HepG2 (cell line): Measurements from ENCODE around the gene DEFB124. TPM values are rescaled to one million over a fixed set of nuclear protein-coding genes. Genes with fewer than 3 reads are reported as not detected.

Experiments
- ATAC-seq: fragments of 200-7000 bp; cut with Tn5 transposase; 3 replicates; pipeline ENCODE4 v1.9.1; 2020; ENCODE audit warnings: mild to moderate bottlenecking, moderate library complexity
- BruUV-seq: library from RNA; stranded (reverse); fragments of 400-500 nt; replicated peaks from 2 replicates; lab custom pipeline; 2021; lab: Mats Ljungman, UMichigan
- CTCF ChIA-PET: fragments of 300-600 bp; formaldehyde crosslinking; extraction: SDS; loops from one replicate; lab custom pipeline; 2021; ENCODE audit warnings: low total read pairs, inconsistent platforms, low intra/inter-chr PET ratio; lab: Yijun Ruan, JAX
- POLR2A ChIA-PET: fragments of 350-600 bp; sonication (Branson Sonifier 250); formaldehyde crosslinking; loops from one replicate; lab custom pipeline; 2020; ENCODE audit warnings: antibody characterized with exemption, inconsistent platforms; lab: Yijun Ruan, JAX
- DNase-seq: peaks from one replicate; pipeline ENCODE4 v3.0.0-alpha.2; 2015; ENCODE audit warnings: low spot score
- FAIRE-seq: peaks from 3 replicates; lab custom pipeline; 2011; peaks lifted over from hg19 to GRCh38; lab: Jason Lieb, UNC
- H2AFZ ChIP-seq: one replicate; pipeline ENCODE4 v1.6.1; 2011; ENCODE audit warnings: low read length, inconsistent platforms
- H3K27ac ChIP-seq: fragments of 300-600 bp; 3 replicates; pipeline ENCODE4 v1.8.0; 2011; ENCODE audit warnings: mixed run types, mild to moderate bottlenecking, mixed read lengths, low read length, inconsistent platforms; ENCODE audit not compliant: insufficient read depth; ENCODE audit errors: extremely low read length
- H3K27me3 ChIP-seq, 2 experiments: fragments of 200-600 bp in 1 of 2; 2 replicates in 1 of 2; 3 replicates in 1 of 2; pipeline versions ENCODE4 v1.6.0 to v1.8.0; 2011; ENCODE audit warnings: low read length in 2 of 2, mild to moderate bottlenecking in 2 of 2, moderate library complexity in 2 of 2, inconsistent platforms in 1 of 2; ENCODE audit not compliant: insufficient read depth in 2 of 2, control insufficient read depth in 1 of 2
- H3K36me3 ChIP-seq, 2 experiments: fragments of 200-600 bp in 1 of 2; replicated peaks in 1 of 2; 2 replicates in 1 of 2; 3 replicates in 1 of 2; pipeline versions ENCODE4 v1.5.1 to v1.8.0; 2011; ENCODE audit warnings: low read length in 2 of 2, inconsistent platforms in 1 of 2; ENCODE audit not compliant: insufficient read depth in 2 of 2, control insufficient read depth in 1 of 2
- H3K4me1 ChIP-seq: 2 replicates; pipeline ENCODE4 v1.5.1; 2012; ENCODE audit warnings: low read length, inconsistent platforms; ENCODE audit not compliant: insufficient read depth
- H3K4me2 ChIP-seq: 2 replicates; pipeline ENCODE4 v1.6.0; 2011; ENCODE audit warnings: low read depth, low read length, inconsistent platforms
- H3K4me3 ChIP-seq, 3 experiments: fragments of 200-600 bp in 1 of 3; sonication (generic), shearing (Covaris generic) in 1 of 3; replicated peaks in 1 of 3; 2 replicates each; pipeline ENCODE4 v1.5.1; 2011 to 2016; ENCODE audit warnings: low read length in 3 of 3, inconsistent platforms in 2 of 3, low read depth in 2 of 3, mild to moderate bottlenecking in 2 of 3, control low read depth in 1 of 3, mixed read lengths in 1 of 3; ENCODE audit not compliant: insufficient read depth in 1 of 3
- H3K79me2 ChIP-seq: one replicate; pipeline ENCODE4 v1.6.1; 2011; ENCODE audit warnings: low read length, inconsistent platforms; ENCODE audit not compliant: insufficient read depth
- H3K9ac ChIP-seq: 2 replicates; pipeline ENCODE4 v1.6.0; 2011; ENCODE audit warnings: mild to moderate bottlenecking, low read depth, low read length, inconsistent platforms; ENCODE audit not compliant: insufficient read depth
- H3K9me3 ChIP-seq: 2 replicates; pipeline ENCODE4 v1.5.1; 2012; ENCODE audit warnings: mild to moderate bottlenecking, low read length
- H4K20me1 ChIP-seq: 2 replicates; pipeline ENCODE4 v1.6.0; 2011; ENCODE audit warnings: inconsistent platforms, mild to moderate bottlenecking, low read length, moderate library complexity; ENCODE audit not compliant: insufficient read depth
- POLR2A ChIP-seq, 2 experiments: IDR thresholded peaks; 2 replicates each; pipeline ENCODE4 v1.6.1; 2011; ENCODE audit warnings: low read depth in 2 of 2, low read length in 2 of 2, mild to moderate bottlenecking in 1 of 2, moderate library complexity in 1 of 2; ENCODE audit not compliant: insufficient read depth in 1 of 2
- POLR2AphosphoS2 ChIP-seq: IDR thresholded peaks from 2 replicates; pipeline ENCODE4 v1.6.1; 2011; ENCODE audit warnings: low read depth, low read length, improper control_type of control experiment
- POLR2G ChIP-seq: fragments of 200-400 bp; formaldehyde crosslinking; IDR thresholded peaks from 2 replicates; pipeline ENCODE4 v1.6.1; 2018; ENCODE audit warnings: mild to moderate bottlenecking, low read depth, low read length, moderate library complexity
- RBFOX2 ChIP-seq: fragments of 200-400 bp; formaldehyde crosslinking; IDR thresholded peaks from 2 replicates; pipeline ENCODE4 v1.6.1; 2017; ENCODE audit warnings: low read depth, mild to moderate bottlenecking, low read length
- RBM22 ChIP-seq: fragments of 200-400 bp; formaldehyde crosslinking; optimal IDR thresholded peaks from 2 replicates; pipeline ENCODE3; 2017; ENCODE audit warnings: mild to moderate bottlenecking, low read length, moderate library complexity
- ZNF331 ChIP-seq: sonication (generic); formaldehyde crosslinking; IDR thresholded peaks from 2 replicates; pipeline ENCODE4 v1.4.0; 2020; ENCODE audit warnings: missing genetic modification reagents
- ZNF768 ChIP-seq: sonication (generic); formaldehyde crosslinking; IDR thresholded peaks from 2 replicates; pipeline ENCODE4 v1.4.0; 2020; ENCODE audit warnings: missing genetic modification reagents
- ZNF770 ChIP-seq: sonication (generic); formaldehyde crosslinking; IDR thresholded peaks from 2 replicates; pipeline ENCODE4 v1.5.0; 2020; ENCODE audit warnings: mild to moderate bottlenecking, missing genetic modification reagents
- WGBS: methylation state at CpG from one replicate; pipeline ENCODE4 v1.1.6; 2017; ENCODE audit warnings: low lambda C conversion rate; 5-methylcytosine and 5-hydroxymethylcytosine counted together
- in situ Hi-C: cut with HindIII; loops from 2 replicates; pipeline ENCODE4 v1.10.0; 2017; ENCODE audit warnings: low pct_unique_long_range_greater_than_20kb; ENCODE audit not compliant: extremely low pct_ligation_motif_present
- intact Hi-C: fragments of 100-400 bp; cut with micrococcal nuclease; formaldehyde crosslinking; loops from one replicate; pipeline ENCODE4 v1.10.0; 2022; ENCODE audit not compliant: unreplicated experiment
- polyA plus RNA-seq, 8 experiments: library from polyadenylated mRNA; depleted of rRNA in 3 of 8; stranded (reverse) in 7 of 8; unstranded in 1 of 8; fragments of >200 nt; fragmentation: Illumina TruSeq in 4 of 8; extraction: Trizol in 4 of 8; gene quantifications; 2 replicates each; pipeline versions ENCODE4 v1.2.1 to v1.2.3, GENCODE V29; 2011 to 2016; ENCODE audit warnings: low read depth in 4 of 8, missing spikeins in 1 of 8, mixed read lengths in 1 of 8; ENCODE audit not compliant: insufficient read depth in 1 of 8
- total RNA-seq, 5 experiments: library from RNA; depleted of rRNA; stranded (reverse); fragments of >200 nt; fragmentation: Illumina TruSeq; extraction: Trizol; gene quantifications; 2 replicates each; pipeline ENCODE4 v1.2.3, GENCODE V29; 2016; ENCODE audit warnings: low read depth in 1 of 5

The DEFB124 gene
- total and polyA plus RNA-seq, 2 of the 13 experiments (the other 11 are each of a cell fraction or from before 2014, with no cell fraction given), result not detected

- CTCF ChIA-PET, result no interaction called here
- intact Hi-C loops (no loop called here), in situ Hi-C loops (no loop called here)
- Histone ChIP-seq H3K4me1 (peaks cover 19% of the 10 kb centered on the region), H3K9ac (no peak overlapping the region), H3K36me3 (peaks cover 39 to 83% of the 10 kb centered on the region in 2 experiments), H2AFZ (no peak overlapping the region), H3K4me3 (no peak overlapping the region), H3K79me2 (peaks cover 53% of the 10 kb centered on the region), H3K27me3 (no peaks in the 10 kb centered on the region), H4K20me1 (peaks cover 44% of the 10 kb centered on the region), H3K9me3 (no peaks in the 10 kb centered on the region), H3K4me2 (no peak overlapping the region), H3K27ac (no peak overlapping the region)
- TF ChIP-seq ZNF768 (CRISPR knock-in tag), result no peak
- no peak for TF ChIP-seq ZNF331 (CRISPR knock-in tag)
- peak in 1 of 2 experiments; percentile 13; a peak in 1 of 4 replicates for TF ChIP-seq POLR2A (IDR thresholded peaks at IDR 0.05; ENCODE audit: insufficient read depth in 1 of 2, low read depth in 2 of 2, low read length in 2 of 2)
- 0 out of 2 replicates have a peak, but pooled peaks have one; percentile 32 for TF ChIP-seq POLR2AphosphoS2
- peak; percentile 14 for TF ChIP-seq RBM22
- peak; percentile 17; the same call in 1 of the 2 replicates for TF ChIP-seq POLR2G
- peak; percentile 39 for TF ChIP-seq RBFOX2
- TF ChIP-seq ZNF770 (CRISPR knock-in tag), result peak; percentile 46; the same call in 1 of the 2 replicates
- 95% methylated on average over 8 of the region's 8 CpGs for WGBS
- peak; percentile 52 for ATAC-seq
- no peak for DNase-seq
- POLR2A ChIA-PET, result no interaction called here
- no peak for FAIRE-seq
- BruUV-seq, result no TSS peak
These were observed 48.7 kb upstream of the DEFB124 start for GRCh38 chr20:31523361-31524283.
